ENCODE results near the gene TSHZ2.

The TSHZ2 gene

GRCh38 chr20:53330601-53331140, 358.5 kb downstream of the TSHZ2 start:
- no peak for DNase-seq

GRCh38 chr20:53331151-53331973, 359.2 kb downstream of the TSHZ2 start:
- no peak for DNase-seq

GRCh38 chr20:53332022-53332837, 360.1 kb downstream of the TSHZ2 start:
- DNase-seq, result no peak

- DNase-seq, result no peak
Measured at GRCh38 chr20:53334861-53335260, 362.7 kb downstream of the TSHZ2 start.

- DNase-seq, result no peak
Measured at GRCh38 chr20:53335555-53335954, 363.4 kb downstream of the TSHZ2 start.

- no peak for DNase-seq
Measured at GRCh38 chr20:53336892-53337291, 364.7 kb downstream of the TSHZ2 start.

GRCh38 chr20:53337390-53338101, 365.4 kb downstream of the TSHZ2 start:
- no peak for DNase-seq

GRCh38 chr20:53338716-53339115, 366.6 kb downstream of the TSHZ2 start:
- no peak for DNase-seq

- DNase-seq, result no peak
Measured at GRCh38 chr20:53342429-53342828, 370.3 kb downstream of the TSHZ2 start.

GRCh38 chr20:53343448-53343847, 371.3 kb downstream of the TSHZ2 start:
- DNase-seq, result peak; percentile 80

- DNase-seq, result no peak
Measured at GRCh38 chr20:53344891-53345290, 372.7 kb downstream of the TSHZ2 start.

GRCh38 chr20:53345536-53346334, 373.6 kb downstream of the TSHZ2 start:
- no peak for DNase-seq

GRCh38 chr20:53346335-53346648, 374.1 kb downstream of the TSHZ2 start:
- no peak for DNase-seq

- no peak for DNase-seq
Measured at GRCh38 chr20:53349730-53350129, 377.6 kb downstream of the TSHZ2 start.

GRCh38 chr20:53352727-53353440, 380.7 kb downstream of the TSHZ2 start:
- DNase-seq, result no peak

- no peak for DNase-seq
Measured at GRCh38 chr20:53354314-53354713, 382.2 kb downstream of the TSHZ2 start.

- no peak for DNase-seq
Measured at GRCh38 chr20:53355790-53356189, 383.6 kb downstream of the TSHZ2 start.

- no peak for DNase-seq
Measured at GRCh38 chr20:53359425-53359824, 387.3 kb downstream of the TSHZ2 start.

GRCh38 chr20:53360852-53361251, 388.7 kb downstream of the TSHZ2 start:
- DNase-seq, result no peak

- DNase-seq, result no peak
Measured at GRCh38 chr20:53362736-53363135, 390.6 kb downstream of the TSHZ2 start.

- no peak for DNase-seq
Measured at GRCh38 chr20:53364646-53365045, 392.5 kb downstream of the TSHZ2 start.

- DNase-seq, result no peak
Measured at GRCh38 chr20:53365076-53365475, 392.9 kb downstream of the TSHZ2 start.

All from NCI-H2107 (cell line).